ENCODE results near the gene EIF1AD.
"Not testable (repeated sequence)": the region's sequence is repeated elsewhere in the genome, so short reads cannot be mapped to it uniquely, and the experiment has no call there.

Gene EIF1AD

DNA sequence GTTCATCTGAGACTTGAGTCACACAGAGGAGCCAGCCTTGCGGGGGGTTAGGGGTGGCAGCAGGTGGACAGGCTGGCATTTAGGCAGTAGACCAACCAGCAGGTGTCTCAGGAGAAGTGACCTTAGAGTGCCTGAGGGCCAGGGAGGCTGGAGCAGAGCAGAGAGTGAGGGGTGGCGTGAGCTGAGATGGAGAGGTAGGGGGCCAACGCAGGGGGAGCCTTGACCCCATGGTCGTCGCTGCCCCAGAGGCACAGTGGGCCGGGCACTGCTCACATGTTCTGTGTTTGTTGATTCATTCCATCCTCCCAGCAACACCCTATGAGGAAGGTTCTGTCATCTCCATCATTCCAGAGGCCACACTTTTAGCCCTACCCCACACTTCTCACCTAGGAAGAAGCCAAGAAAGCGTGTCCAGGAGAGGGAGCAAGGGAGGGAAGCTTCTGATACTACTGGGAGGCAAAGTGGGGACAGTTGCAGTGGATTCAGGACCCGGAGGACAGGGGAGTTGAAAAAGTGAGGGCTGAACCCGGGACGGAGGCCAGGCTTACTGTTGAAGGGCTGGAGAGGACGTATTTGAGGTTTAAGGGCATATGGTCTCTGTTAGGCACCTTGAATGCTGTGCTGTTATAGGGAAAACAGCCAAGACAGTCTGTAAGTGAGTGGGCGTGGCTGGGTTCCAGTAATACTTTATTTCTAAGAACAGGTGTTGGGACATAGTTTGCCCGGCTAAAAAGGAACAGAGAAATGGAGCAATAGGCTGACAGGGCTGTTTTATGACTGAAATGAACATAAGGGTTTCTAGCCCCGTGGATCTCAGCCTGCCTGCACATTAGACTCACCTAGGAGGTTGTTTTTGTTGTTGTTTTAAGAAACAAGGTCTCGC is 33.1 kb downstream of the EIF1AD start:
- no peak for DNase-seq (ENCODE audit: low read depth)

DNA sequence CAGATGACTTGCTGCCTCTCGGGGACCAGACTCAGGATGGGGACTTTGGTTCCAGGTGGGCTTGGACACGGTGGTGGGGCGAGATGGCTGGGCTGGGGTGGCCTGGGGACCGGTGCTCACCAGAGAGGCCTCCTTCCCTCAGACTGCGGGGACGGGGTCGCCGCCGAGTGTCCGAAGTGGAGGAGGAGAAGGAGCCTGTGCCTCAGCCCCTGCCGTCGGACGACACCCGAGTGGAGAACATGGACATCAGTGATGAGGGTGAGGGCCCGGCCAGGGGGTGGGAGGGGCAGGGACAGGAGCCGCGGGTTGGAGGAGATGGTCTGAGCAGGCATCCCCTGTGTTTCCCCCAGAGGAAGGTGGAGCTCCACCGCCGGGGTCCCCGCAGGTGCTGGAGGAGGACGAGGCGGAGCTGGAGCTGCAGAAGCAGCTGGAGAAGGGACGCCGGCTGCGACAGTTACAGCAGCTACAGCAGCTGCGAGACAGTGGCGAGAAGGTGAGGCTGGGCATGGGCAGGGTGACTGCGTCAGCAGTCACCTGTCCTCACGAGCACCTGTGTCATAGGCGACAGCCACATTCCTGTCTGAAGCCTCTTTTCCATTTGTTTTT is 34.5 kb downstream of the EIF1AD start:
- no peak for DNase-seq (ENCODE audit: low read depth)

DNA sequence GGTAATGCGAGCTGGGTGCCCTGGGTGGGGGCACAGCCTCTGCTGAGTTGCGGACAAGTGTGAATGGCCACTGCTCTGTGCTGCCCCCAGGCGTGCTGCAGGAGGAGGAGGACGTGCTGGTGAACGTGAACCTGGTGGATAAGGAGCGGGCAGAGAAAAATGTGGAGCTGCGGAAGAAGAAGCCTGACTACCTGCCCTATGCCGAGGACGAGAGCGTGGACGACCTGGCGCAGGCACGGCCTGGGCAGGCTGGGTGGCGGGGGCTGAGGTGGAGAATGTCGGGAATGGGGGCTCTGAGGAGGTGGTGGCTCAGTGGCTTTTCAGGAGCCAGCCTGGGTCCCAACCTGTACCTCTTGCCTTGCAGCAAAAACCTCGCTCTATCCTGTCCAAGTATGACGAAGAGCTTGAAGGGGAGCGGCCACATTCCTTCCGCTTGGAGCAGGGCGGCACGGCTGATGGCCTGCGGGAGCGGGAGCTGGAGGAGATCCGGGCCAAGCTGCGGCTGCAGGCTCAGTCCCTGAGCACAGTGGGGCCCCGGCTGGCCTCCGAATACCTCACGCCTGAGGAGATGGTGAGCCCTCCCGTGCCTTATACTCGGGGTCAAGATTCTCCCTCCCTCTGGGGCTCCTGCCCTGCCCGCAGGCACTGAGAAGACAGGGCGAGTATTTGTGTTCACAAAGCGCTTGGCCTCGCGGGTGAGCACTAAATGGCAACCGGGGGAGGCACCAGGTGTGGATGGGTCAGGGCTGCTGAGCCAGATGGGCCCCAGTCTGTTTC is 35.8 kb downstream of the EIF1AD start:
- no peak for DNase-seq (ENCODE audit: low read depth)

DNA sequence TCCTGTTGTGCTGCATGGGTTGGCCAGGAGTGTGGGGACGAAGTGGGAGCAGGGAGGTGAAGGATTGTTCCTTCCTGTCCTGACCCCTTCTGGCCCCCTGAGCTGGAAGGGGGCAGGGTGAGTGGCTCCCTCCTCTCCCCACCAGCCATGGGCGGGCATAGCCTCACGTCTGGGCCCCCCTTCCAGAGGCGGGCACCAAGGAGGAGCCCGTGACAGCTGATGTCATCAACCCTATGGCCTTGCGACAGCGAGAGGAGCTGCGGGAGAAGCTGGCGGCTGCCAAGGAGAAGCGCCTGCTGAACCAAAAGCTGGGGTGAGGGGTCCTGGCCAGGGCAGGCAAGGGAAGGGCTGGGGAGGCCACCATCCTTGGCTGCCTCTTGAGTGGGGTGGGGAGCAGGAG is 37.1 kb downstream of the EIF1AD start:
- DNase-seq (ENCODE audit: low read depth): no peak

DNA sequence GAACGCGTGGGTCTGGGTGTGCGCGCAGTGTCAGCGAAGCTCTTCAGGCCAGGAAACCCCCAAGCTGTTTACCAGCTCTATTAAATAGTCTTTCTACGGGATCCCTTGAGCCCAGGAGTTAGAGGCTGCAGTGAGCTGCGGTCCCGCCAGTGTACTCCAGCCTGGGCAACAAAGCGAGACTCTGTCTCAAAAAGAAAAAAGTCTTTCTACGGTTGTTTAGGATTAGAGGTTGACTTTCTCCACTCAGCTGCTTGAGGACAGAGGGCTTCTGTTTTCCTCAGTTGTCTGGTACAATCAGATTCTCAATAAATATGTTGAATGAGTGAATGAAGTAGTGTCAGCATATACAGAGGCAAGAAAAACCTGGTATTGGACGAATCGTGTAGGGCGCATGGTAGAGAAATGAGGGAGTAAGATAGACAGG is 39.8 kb downstream of the EIF1AD start:
- DNase-seq (ENCODE audit: low read depth): no peak

DNA sequence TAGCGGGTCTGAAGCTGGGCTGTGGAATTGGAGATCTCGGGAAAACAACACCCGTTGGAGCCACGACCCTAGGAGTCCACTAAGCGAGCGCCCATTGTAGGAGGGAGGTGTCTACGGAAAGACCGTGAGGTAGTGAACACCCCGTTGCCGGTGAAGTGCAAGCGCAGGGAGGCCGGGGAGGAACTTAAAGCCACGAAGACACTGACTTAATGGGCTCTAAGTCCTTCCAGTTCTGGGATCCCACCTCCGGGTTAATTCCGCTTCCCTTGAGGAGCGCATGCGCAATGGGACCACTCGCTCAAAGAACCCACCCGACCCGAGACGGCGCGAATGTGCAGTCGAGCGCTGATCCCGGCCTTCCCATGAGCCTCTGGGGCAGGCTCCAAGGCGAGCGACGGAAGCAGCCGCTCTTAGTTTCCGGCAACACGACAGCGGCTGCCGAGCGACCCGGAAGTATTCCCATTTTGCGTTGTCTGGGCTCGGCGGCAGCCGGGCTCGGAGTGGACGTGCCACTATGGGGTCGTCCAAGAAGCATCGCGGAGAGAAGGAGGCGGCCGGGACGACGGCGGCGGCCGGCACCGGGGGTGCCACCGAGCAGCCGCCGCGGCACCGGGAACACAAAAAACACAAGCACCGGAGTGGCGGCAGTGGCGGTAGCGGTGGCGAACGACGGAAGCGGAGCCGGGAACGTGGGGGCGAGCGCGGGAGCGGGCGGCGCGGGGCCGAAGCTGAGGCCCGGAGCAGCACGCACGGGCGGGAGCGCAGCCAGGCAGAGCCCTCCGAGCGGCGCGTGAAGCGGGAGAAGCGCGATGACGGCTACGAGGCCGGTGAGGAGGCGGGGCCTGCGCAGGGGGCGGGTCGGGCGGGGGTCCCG is 40.5 kb downstream of the EIF1AD start, which contains the start of gene SART1:
Gene SART1, plus strand, starts transcription at position 468 of the 874 bp plus-strand sequence. Its CDS starts 47 bp downstream, at position 515.
- DNase-seq (ENCODE audit: low read depth): peak; percentile 99

DNA sequence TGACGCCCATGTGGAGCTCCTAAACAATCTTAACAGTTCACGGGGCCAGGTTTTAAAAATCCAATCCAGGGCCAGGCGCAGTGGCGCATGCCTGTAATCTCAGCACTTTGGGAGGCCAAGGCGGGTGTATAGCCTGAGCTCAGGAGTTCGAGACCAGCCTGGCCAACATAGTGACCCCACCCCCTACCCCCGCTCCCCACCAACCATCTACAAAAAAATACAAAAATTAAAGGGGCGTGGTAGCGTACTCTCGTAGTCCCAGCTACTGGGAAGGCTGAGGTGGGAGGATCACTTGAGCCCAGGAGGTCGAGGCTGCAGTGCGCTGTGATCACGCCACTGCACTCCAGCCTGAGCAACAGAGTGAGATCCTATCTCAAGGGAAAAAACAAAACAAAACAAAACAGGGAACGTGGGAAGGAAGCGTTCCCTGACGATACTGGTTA is 41.1 kb downstream of the EIF1AD start:
- DNase-seq (ENCODE audit: low read depth): no peak

DNA sequence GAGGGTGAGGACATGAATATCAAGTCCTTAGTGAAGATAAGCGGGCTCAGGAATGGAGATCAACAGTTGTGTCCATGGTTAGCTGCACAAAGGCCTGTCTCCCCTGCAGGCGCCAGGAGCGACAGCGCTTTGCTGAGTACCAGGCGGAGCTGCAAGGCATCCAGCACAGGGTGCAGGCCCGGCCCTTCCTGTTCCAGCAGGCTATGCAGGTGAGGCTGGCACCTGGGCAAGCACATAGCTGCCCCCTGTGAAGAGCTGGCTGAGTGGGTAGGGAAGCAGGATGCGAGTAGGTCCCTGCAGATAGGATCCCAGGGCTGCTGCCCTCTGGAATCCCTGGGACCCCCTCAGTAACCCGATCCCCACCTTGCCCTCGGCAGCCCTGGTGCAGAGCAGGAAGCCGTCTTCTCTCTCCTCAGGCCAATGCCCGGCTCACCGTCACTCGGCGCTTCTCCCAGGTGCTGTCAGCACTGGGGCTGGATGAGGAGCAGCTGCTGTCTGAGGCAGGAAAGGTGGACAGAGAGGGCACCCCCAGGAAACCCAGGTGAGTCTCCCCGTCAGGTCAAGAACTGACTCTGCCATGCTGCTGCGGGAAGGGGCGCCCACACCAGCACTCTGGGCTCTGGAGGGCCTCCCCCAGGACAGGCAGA is 43.1 kb downstream of the EIF1AD start:
- no peak for DNase-seq (ENCODE audit: low read depth)

DNA sequence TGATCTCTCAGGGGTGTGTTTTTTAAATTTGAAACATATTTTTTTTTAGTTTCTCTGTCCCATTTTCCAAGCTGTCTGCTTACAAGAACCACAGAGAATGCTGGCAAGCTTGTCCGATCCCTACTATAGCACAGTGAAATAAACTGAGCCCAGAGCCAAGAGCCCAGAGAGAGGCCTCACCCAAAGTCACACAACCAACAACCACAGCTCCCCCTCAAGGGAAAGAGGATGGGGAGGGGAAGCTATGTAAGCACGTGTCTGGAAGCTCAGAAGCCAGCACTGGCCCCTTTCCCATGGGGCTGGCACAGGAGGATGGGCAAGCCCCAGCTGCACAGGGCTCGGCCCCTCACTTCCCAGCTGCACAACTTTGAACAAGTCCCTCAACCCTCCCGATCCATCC is 43.7 kb downstream of the EIF1AD start:
- DNase-seq (ENCODE audit: low read depth): no peak

DNA sequence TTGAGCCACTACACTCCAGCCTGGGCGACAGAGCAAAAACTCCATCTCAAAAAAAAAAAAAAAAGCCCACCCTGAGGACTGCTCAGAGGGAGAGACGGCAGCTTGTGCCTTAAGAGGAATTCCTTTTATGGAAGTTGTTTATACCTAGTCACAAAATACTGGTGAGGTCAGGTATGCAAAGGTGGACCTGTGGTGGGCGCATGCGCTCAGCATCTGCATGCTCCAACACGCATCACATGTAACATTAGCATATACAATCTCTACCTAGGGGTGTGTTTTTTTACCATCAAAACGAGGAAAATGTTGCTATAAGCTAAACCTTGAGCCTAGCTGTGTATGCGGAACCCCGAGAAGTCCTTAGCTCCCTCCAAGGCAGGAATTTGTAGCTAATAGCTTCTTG is 47.2 kb downstream of the EIF1AD start:
- no peak for DNase-seq (ENCODE audit: low read depth)

DNA sequence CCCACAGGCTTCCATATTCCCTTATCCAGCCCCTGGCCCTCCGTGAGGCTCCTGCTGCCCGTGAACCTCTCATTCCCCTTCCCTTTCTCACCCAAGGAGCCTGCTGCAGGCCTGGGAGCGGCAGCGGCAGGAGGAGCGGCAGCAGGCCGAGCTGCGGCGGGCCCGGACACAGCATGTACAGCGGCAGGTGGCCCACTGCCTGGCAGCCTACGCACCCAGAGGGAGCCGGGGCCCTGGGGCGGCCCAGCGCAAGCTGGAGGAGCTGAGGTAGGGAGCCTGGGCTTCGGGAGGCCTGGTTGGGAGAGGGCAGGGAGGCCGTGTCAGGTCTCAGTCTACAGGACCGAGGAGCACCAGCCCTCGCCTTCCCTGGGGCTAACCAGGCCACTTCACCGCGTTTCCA is 48.5 kb downstream of the EIF1AD start:
- no peak for DNase-seq (ENCODE audit: low read depth)

DNA sequence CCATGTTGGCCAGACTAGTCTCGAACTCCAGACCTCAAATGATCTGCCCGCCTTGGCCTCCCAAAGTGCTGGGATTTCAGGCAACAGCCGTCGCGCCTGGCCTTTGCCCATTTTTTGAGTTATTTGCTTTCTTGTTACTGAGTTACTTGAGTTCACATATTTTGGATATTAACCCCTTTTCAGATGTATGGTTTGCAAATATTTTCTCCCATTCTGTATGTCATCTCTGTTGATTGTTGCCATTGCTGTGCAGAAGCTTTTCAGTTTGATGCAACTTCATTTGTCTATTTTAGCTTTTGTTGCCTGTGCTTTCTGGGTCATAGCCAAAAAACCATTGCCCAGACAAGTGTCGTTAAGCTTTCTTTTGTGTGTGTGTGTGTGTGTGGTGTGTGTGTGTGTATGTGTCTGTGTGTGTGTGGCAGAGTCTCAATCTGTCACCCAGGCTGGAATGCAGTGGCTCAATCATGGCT is 49.9 kb downstream of the EIF1AD start:
- DNase-seq (ENCODE audit: low read depth): no peak

DNA sequence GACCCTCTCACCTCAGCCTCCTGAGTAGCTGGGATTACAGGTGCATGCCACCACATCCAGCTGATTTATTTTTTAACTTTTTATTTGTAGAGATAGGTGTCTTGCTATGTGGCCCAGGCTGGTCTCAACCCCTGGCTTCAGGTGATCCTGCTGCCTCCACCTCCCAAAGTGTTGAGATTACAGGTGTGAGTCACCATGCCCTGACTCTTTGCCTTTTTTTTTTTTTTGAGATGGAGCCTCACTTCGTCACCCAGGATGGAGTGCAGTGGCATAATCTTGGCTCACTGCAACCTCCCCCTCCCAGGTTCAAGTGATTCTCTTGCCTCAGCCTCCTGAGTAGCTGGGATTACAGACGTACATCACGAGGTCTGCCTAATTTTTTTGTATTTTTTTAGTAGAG is 50.3 kb downstream of the EIF1AD start:
- not testable (repeated sequence) for DNase-seq (ENCODE audit: low read depth)

DNA sequence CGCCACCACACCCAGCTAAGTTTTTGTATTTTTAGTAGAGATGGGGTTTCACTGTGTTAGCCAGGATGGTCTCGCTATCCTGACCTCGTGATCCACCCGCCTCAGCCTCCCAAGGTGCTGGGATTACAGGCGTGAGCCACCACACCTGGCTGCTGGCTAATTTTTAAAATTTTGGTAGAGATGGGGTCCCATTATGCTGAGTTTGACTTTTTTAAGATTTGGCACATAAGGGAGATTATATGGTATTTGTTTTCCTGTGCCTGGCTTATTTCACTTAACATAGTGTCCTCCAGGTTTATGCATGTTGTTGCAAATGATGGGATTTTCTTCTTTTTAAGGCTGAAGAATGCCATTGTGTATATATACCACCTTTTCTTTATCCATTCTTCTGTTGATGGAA is 51.2 kb downstream of the EIF1AD start:
- DNase-seq (ENCODE audit: low read depth): not testable (repeated sequence)

DNA sequence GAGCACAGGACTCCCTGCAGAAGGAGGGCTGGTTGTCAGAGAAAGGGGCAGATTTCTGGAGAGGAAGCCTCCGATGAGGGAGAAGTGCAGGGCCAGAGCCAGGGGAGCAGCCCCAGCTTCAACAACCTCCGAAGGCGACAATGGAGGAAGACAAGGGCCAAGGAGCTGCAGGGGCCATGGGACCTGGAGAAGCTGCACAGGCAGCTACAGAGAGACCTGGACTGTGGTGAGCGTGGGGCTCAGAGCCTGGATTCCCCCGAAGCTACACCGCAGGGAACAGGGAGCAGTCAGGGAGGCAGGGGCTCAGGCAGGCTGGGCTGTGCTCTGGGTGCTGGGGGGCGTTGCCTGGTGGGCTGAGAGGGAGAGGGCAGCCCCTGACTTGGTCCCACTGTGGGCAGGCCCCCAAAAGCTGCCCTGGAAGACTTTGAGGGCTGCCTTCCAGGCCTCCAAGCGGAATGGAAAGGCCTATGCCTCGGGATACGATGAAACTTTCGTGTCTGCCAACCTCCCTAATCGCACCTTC is 54.3 kb downstream of the EIF1AD start:
- no peak for DNase-seq (ENCODE audit: low read depth)

DNA sequence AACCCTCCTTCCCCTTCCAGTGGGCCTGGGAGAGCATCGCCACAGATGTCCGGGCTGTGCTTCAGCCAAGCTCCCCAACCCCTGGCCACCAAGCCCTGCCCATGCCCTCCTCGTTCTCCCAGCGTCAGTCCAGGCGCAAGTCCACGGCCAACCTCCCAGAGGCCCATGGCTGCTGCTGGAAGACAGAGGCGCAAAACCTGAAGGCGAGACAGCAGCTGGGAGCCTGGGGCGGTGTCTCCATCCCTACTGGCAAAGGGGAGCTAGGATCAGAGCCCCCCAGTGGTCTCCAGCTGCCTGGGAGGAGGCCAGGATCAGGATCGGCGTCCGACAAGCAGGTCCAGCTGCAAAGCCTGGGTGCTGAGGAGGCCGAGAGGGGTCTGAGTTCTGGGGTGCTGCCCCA is 54.8 kb downstream of the EIF1AD start:
- no peak for DNase-seq (ENCODE audit: low read depth)

DNA sequence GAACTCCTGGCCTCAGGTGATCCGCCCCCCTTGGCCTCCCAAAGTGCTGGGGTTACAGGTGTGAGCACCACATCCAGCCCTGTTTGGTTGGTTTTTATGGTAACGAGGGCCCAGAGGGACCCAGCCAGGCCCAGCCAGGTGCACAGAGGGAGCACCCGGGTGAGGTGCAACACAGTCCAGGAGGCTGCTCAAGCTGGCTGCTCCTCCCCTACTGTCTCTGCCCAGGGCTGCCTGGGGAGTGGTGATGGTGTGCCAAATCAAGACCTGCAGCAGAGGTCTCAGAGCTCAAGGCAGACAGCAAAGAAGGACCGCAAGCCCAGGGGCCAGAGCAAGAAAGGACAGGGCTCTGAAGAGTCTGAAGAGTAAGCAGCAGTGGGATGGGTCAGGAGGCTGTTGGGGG is 55.3 kb downstream of the EIF1AD start:
- DNase-seq (ENCODE audit: low read depth): no peak

Data from EH (cell line).